Umbilical cord (tissue), 2 donors: ENCODE results near the gene RFX3. TPM values are rescaled to one million over a fixed set of nuclear protein-coding genes. Genes with fewer than 3 reads are reported as not detected.

ENCODE experiments used
- DNase-seq: peaks from one replicate; pipeline ENCODE4 v3.0.0-alpha.2; 2015; ENCODE audit warnings: low spot score
- total RNA-seq: library from RNA; depleted of rRNA; stranded (reverse); fragments of >200 nt; gene quantifications from one replicate; pipeline ENCODE4 v1.2.3, GENCODE V29; 2014; ENCODE audit warnings: low replicate concordance; ENCODE audit not compliant: insufficient read depth

RFX3 gene
- total RNA-seq, 1 donor from 2014 or later = 11.3 TPM

- peak; percentile 41 for DNase-seq
These were observed 240.2 kb downstream of the RFX3 start for GRCh38 chr9:3285365-3286161.

GRCh38 chr9:3282365-3282764 lies 243.4 kb downstream of the RFX3 start:
- no peak for DNase-seq

DNA sequence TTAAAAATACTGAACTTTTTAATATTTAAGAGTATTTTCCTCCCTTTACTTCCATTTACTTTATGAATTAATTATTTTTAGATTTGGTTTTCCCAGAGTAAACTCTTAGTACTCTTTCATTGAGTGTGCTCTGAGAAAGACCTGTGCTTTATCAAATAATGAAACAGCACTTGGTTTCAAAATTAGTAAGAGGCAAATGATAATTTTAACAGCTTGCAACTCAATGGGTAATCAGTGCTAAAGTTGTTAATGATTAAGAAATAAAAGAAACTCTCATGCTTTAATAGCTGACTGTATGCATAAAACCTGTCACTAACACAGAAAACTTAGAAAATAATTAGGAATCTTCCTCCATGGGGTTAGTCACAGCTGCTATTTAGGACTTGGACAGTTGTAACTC lies 244.4 kb downstream of the RFX3 start:
- DNase-seq = no peak

DNA sequence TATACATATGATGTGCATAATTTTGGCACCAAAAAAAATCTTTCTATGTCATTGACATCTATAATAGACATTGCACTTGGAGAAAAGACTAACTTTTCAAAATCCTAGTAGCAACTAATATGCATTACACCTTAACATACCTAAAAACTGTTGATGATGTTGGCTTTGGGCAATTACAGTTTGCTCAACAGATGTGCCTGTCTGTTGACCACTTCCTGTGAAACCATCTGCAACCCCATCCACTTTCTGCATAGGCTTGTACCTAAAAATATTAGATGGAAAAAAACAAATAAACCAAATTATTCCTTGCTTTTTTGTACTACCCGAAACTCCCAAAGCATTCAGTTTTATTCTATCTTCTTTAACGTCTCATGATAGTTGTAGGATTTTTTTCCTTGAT lies 248.6 kb downstream of the RFX3 start:
- no peak for DNase-seq

- DNase-seq = no peak
These were observed 254.2 kb downstream of the RFX3 start for GRCh38 chr9:3271581-3271980.

DNA sequence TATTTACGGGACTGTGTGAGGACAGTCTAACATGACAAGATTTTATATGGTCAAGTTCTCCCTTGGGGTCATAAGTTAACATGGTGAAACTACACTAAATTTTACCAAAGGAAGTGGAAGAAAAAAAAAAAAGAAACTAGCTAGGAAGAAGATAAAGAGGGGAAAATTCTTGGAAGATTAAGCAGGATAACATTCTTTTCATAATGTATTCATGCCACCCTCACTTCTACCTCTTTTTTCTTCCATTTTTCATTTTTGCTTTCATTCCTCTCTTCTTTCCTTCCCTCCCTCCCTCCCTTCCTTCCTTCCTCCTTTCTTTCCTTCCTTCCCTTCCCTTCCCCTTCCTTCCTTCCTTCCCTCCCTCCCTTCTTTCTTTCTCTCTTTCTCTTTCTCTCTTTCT lies 254.6 kb downstream of the RFX3 start:
- no peak for DNase-seq

- peak; percentile 24 for DNase-seq
These were observed 257.6 kb downstream of the RFX3 start for GRCh38 chr9:3268223-3268622.

- DNase-seq = no peak
These were observed 262.1 kb downstream of the RFX3 start for GRCh38 chr9:3263698-3264097.

GRCh38 chr9:3262826-3263529 lies 262.8 kb downstream of the RFX3 start:
- DNase-seq = no peak

DNA sequence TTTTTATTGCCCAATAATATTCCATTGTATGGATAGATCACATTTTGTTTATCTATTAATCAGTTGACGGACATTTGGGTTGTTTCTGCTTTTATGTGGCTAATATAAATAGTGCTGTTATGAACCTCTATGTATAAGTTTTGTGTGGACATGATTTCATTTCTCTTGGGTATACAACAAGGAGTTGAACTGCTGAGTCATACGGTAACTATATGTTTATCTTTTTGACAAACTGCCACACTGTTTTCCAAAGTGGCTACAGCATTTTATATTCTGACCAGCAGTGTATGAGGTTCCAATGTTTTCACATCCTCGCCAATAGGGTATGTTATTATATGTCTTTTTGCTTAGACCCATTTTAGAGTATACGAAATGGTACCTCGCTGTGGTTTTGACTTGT lies 264.3 kb downstream of the RFX3 start:
- DNase-seq = no peak

- no peak for DNase-seq
These were observed 269.1 kb downstream of the RFX3 start for GRCh38 chr9:3256571-3257330.

DNA sequence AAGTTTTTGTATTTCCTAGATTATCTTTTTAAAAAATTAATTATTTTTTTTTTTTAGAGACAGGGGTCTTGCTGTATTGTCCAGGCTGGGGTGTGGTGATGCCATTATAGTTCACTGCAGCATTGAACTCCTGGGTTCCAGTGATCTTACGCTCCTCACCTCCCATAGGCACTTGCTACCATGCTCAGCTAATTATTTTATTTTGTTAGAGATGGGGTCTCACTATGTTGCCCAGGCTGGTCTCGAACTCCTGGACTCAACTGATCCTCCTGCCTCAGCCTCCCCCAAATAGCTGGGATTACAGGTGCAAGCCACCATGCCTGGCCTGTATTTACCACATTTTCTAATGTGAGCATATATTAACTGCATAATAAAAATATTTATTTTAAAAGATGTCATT lies 274.5 kb downstream of the RFX3 start:
- no peak for DNase-seq

DNA sequence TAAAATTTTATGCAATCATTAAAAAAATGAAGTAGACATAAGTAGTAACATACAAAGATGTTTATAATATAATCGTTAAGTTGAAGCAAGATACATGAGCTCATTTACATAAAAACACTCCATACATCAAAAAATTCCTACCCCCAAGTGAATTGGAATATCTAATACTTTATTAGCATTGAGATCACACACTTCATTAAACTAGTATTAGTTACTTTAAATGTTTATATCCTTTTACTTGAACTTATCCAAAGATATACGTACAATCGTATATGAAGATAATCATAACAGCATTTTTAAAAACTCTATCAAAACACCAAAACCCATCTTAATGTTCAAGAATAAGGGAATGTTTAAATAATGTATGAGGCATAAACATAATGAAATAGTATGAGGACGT lies 275.1 kb downstream of the RFX3 start:
- DNase-seq = no peak

DNA sequence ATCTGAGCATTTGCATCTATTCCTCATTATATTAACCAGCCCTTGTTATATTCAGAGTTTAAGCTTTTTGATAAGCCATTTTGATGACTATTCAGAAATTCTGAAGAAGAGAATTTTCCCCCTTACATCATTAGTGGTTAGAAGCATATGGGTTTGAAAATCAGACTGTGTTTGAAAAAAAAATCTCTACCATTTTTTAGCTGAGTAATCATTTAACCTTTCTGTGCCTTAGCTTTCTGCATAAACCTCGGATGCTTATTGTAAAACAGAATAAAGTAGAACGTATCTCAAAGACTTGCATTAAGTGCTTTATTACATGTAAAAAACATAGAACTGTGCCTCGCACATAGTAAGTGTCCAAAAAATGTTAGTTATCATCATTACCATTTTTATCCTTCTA lies 278.6 kb downstream of the RFX3 start:
- DNase-seq = no peak

GRCh38 chr9:3246241-3246640 lies 279.6 kb downstream of the RFX3 start:
- no peak for DNase-seq

GRCh38 chr9:3244963-3245653 lies 280.7 kb downstream of the RFX3 start:
- no peak for DNase-seq

- no peak for DNase-seq
These were observed 282.1 kb downstream of the RFX3 start for GRCh38 chr9:3243683-3244082.

DNA sequence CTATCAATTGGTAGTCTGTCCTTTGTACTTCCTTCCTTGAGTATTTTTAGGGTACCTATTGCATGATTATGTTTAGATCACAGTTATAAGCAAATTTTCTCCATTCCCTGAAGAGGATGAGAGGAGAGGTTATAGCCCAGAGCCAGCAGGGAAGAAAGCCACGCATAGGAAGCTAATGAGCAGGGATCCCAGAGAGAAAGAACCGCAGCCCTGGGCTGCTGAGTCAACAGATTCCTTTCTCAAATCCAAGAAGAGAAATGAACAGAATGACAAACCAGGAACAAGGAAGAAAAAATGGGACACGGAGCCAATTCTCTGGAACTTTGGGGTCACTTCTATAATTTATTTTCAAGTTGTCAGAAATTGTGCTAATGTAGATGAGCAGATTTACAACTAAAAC lies 284.5 kb downstream of the RFX3 start:
- peak; percentile 13 for DNase-seq

DNA sequence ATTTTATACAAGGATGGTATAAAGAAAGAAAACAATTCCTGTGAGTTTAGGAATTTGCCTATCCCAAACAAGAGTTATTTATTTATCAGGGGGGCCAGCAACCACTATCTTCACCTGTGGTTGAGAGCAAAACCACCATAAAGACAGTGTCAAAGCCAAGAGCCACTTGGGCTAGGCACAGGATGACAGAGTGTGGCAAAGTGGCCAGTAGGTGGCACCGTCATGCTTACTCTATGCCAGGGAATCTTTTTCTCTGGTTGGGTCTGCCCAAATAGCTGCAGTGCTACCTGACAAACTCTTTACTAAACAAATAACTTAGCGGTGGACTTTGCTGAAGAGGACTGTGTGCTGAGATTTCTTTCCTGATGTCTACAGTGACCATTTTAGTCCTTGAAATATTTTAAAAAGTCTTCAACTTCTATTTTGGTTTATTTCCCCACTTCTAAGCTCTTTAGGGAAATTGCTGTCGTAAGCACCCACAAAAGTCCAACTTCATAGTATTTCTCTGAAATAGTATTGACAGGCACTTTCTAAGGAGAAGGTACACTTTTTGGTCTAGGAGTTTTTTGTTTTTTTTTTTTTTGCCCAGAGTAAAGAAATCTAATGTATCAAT lies 285.0 kb downstream of the RFX3 start:
- peak; percentile 51 for DNase-seq

DNA sequence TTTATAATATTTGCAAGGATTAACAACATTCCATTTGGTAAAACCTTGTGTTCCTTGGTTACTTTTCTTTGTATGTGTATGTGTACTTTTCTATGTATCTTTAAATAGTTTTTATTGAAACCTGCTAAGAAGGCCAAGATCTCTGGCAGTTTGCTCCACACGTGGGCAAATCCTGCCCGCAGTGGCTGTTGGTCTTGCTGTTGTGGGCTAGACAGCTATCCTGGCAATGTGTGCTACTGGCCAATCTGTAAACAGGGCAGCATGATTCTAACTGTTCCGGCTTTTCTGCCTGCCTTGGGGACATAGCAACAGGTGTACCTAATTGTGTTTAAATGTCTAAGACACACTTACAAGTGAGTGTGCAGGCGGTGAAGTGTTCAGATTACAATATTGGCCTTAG lies 286.6 kb downstream of the RFX3 start:
- no peak for DNase-seq

DNA sequence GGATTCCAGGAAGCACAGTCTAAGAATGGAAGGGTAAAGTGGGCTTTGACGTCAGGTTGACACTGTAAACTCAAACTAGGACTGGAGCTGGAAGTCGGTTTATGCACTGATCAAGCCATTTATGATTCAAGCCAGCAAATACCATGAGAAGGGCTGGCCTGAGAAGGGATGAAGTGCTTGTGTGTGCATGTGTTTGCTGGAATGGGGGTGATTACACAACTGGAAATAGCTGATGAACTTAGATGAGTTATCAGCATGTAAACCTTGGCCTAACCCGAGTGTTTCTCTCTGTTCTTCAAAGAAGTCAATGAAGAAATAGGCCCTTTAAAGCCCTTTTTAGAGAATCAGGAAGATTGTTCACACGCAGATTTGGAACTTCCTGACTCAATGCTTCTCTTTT lies 287.6 kb downstream of the RFX3 start:
- no peak for DNase-seq

GRCh38 chr9:3237121-3237520 lies 288.7 kb downstream of the RFX3 start:
- no peak for DNase-seq
